Inferior parietal cortex (tissue), 1 donor: ENCODE data around the gene S1PR2.
"Not testable (repeated sequence)": the region's sequence is repeated elsewhere in the genome, so short reads cannot be mapped to it uniquely, and the experiment has no call there.

ENCODE experiments used
- DNase-seq: peaks from one replicate; pipeline ENCODE4 v3.0.0-alpha.2; 2016; ENCODE audit errors: extremely low spot score

S1PR2 gene

GRCh38 chr19:10190026-10190425 lies 41.1 kb downstream of the S1PR2 start:
- no peak for DNase-seq

- no peak for DNase-seq
Observed at GRCh38 chr19:10189616-10190015, 41.5 kb downstream of the S1PR2 start.

- DNase-seq, result no peak
Observed at GRCh38 chr19:10187315-10187714, 43.8 kb downstream of the S1PR2 start.

GRCh38 chr19:10184636-10185035 lies 46.5 kb downstream of the S1PR2 start:
- no peak for DNase-seq

GRCh38 chr19:10183926-10184325 lies 47.2 kb downstream of the S1PR2 start:
- no peak for DNase-seq

GRCh38 chr19:10182847-10183246 lies 48.3 kb downstream of the S1PR2 start:
- DNase-seq, result no peak

GRCh38 chr19:10182076-10182475 lies 49.1 kb downstream of the S1PR2 start:
- DNase-seq, result no peak

- no peak for DNase-seq
Observed at GRCh38 chr19:10180459-10180858, 50.7 kb downstream of the S1PR2 start.

GRCh38 chr19:10180024-10180423 lies 51.1 kb downstream of the S1PR2 start:
- DNase-seq, result not testable (repeated sequence)

- no peak for DNase-seq
Observed at GRCh38 chr19:10173527-10173926, 57.6 kb downstream of the S1PR2 start.
